Omental fat pad (tissue), 4 donors: ENCODE results near the gene AKR1D1. TPM values are rescaled to one million over a fixed set of nuclear protein-coding genes. Genes with fewer than 3 reads are reported as not detected.

Experiments
- ATAC-seq: fragments of 150-250 bp; one replicate; pipeline ENCODE4 v1.9.1; 2016; ENCODE audit warnings: mild to moderate bottlenecking, moderate library complexity; ENCODE audit not compliant: low FRiP score
- DNase-seq: peaks from one replicate; pipeline ENCODE4 v3.0.0-alpha.2; 2019; ENCODE audit warnings: low spot score
- total RNA-seq, 4 donors: library from RNA; depleted of rRNA; stranded (reverse); fragments of >200 nt; gene quantifications; one replicate each; pipeline ENCODE4 v1.1.0, GENCODE V29; 2016
- TF ChIP-seq, protein P1 (sequence below), 3 donors: fragments of 450-650 bp; IDR thresholded peaks; one replicate each; pipeline ENCODE4 v1.5.1; 2016 to 2017; ENCODE audit warnings: antibody characterized with exemption in 3 of 3, mild to moderate bottlenecking in 3 of 3, moderate library complexity in 2 of 3

AKR1D1 gene
- total RNA-seq, 4 donors from 2014 or later: not detected

DNA sequence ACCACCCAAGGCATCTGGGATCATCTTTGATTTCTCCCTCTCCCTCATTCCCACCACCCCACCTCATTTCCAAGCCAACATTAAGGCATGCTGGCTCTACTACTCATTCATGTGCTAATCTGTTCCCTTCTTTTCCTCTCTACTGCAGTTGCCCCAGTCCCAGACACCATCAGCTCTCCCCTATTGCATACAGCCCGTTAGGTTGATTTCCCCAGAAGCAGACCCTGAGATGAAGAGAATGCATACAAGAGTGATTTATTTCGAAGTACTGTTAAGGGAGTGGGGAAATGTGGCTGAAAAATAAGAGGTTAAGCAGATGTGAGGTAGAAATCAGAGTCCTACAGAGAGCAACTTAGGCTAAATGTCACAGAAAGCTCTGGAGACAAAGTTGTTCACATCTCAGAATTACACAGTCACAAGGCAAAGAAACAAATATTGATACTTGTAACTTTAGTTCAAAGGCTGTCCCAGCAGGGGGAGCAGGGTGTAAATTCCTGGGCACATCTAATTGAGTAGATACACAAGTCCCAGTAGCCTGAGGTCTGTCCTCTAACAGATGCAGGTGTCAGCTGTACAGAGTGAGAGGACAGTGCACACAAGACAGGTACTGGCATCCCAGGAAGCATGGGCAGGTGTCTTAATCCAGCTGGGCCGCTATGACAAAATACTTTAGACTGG, 20.9 kb downstream of the AKR1D1 start:
- DNase-seq: no peak
- TF ChIP-seq, protein P1, sequence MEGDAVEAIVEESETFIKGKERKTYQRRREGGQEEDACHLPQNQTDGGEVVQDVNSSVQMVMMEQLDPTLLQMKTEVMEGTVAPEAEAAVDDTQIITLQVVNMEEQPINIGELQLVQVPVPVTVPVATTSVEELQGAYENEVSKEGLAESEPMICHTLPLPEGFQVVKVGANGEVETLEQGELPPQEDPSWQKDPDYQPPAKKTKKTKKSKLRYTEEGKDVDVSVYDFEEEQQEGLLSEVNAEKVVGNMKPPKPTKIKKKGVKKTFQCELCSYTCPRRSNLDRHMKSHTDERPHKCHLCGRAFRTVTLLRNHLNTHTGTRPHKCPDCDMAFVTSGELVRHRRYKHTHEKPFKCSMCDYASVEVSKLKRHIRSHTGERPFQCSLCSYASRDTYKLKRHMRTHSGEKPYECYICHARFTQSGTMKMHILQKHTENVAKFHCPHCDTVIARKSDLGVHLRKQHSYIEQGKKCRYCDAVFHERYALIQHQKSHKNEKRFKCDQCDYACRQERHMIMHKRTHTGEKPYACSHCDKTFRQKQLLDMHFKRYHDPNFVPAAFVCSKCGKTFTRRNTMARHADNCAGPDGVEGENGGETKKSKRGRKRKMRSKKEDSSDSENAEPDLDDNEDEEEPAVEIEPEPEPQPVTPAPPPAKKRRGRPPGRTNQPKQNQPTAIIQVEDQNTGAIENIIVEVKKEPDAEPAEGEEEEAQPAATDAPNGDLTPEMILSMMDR (IDR thresholded peaks at IDR 0.05): no peak
- ATAC-seq: no peak

DNA sequence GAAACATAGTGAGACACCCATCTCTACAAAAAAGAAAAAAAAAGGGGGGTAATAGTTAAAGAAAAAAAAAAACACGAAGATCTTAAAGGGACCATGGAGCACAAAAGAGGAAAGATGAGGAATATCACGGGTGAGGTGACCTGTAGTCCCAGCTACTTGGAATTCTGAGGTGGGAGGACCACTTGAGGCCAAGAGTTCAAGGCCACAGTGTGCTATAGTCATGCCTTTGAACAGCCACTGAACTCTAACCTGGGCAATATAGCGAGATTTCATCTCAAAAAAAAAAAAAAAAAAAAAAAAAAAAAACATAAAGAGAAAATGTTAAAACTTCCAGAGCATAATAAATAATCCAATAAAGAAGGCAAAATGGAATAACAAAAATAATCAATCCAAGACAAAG, 23.6 kb downstream of the AKR1D1 start:
- TF ChIP-seq, protein P1 (IDR thresholded peaks at IDR 0.05): no peak
- DNase-seq: no peak

DNA sequence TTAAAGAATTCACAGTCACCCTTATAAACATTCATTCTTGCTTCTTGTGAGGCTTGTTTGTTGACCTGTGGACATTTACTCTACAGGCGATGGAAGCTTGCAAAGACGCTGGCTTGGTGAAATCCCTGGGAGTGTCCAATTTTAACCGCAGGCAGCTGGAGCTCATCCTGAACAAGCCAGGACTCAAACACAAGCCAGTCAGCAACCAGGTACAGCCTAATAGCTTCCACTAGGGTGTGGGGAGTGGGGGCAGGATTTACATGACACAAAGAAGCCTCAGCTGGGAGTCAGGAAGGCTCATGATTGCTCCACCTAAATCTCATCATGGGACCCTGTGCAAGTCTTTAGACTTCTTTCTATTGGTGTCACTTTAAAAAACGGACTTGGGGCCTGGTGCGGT, 29.0 kb downstream of the AKR1D1 start:
- DNase-seq (no peak), ATAC-seq (no peak)
- TF ChIP-seq, protein P1 (IDR thresholded peaks at IDR 0.05): no peak

More for the DNA sequence above, 23.6 kb downstream of the AKR1D1 start:
- no peak for ATAC-seq

DNA sequence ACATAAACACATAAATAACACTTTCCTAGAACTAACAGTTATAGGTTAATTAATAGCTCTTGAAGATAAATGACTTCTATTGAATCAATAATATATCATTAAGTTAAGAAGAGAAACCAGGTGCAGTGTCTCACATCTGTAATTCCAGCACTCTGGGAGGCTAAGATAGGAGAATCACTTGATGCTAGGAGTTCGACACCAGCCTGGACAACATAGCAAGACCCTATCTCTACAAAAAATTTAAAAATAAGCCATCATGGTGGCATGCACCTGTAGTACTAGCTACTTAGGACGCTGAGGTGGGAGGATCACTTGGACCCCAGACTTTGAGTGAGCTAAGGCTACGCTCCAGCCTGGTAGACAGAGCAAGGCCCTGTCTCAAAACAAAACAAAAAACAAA, 38.8 kb downstream of the AKR1D1 start:
- no peak for DNase-seq
- TF ChIP-seq, protein P1 (IDR thresholded peaks at IDR 0.05): no peak
- no peak for ATAC-seq

DNA sequence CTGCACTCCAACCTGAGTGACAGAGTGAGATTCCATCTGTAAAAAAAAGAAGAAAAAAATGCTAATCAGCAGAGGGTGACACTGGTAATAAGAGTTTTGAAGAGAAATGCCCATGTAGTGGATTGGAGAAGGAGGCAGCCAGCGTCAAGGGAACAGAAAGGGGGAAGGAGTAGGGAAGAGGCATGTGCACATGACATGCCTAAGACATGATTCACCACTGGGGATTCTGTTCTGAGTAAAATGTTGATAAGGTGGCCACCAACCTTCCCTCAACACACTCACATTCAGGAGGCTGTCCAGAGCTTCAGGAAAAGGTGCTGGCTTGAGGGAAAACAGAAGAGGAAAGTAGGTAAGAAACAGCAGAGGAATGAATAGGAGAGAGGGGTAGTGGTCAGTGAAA, 39.9 kb downstream of the AKR1D1 start:
- DNase-seq (no peak), ATAC-seq (no peak)
- TF ChIP-seq, protein P1 (IDR thresholded peaks at IDR 0.05): no peak

DNA sequence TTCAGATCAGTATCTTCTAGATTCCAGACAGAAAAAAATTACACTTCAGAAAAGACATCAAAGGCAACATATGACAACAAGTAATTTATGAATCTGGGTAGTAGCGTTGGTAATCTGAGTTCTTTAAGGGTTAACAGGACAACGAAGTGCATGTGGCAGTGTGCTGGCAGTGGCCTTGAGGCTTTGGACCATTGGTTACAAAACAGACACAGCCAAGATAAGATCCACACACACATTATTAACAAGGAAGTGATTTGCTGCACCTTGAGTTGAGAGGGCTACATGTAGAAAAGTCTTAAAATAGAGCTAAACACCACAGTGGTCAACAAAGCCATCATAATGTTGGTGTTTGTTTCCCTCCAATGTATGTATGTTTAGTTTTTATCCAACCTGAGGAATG, 40.6 kb downstream of the AKR1D1 start:
- no peak for ATAC-seq
- no peak for DNase-seq
- TF ChIP-seq, protein P1 (IDR thresholded peaks at IDR 0.05): no peak

DNA sequence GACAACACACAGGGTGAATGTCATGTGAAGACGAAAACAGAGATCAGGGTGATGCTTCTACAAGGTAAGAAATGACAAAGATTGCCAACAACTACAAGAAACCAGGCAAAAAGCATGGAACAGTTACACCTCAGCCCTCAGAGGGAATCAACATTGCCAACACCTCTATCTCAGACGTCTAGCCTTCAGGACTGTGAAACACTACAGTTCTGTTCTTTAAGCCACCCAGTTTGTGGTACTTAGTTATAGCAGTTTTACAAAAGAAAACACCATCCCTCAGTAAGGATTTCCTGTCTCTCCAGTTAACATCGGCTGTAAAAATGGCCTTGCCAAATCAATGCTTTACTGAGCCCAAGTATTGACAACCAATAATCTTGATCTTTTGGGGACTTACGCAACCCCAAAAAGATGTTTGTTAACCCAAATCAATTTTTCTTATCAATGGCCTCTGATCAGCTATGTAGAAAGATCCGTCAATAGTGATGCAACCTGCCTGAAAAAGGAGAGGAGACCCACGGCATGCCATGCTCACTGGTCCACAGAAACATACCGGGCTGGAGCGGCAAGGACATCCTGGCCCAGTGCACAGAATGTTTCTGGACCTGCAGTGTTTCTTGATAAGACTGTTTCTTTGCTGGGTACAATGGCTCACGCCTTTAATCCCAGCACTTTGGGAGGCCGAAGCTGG, 44.0 kb downstream of the AKR1D1 start:
- no peak for ATAC-seq
- TF ChIP-seq, protein P1 (IDR thresholded peaks at IDR 0.05): no peak
- DNase-seq: no peak
